ENCODE data around the gene CDC20.

DNA sequence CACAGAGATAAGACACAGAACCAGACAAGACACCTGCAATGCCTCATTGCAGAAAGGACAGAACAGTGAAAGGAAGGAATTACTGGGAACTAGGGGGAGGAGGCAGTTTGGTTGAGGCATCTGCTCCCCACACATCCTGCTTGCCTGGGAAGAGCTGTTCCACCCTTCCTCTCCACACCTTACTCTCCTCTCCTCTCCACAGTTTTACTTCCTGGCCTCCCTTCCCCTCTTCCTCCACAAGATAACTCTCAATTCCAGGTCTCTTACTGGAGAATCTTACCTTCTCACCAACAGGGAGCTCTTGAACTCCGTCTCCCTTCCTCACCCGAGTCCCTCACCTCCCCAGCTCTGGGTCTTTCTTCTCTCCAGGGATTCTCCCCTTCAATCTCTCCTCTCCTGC lies 6.9 kb downstream of the CDC20 start:
- TF ChIP-seq, protein P1, sequence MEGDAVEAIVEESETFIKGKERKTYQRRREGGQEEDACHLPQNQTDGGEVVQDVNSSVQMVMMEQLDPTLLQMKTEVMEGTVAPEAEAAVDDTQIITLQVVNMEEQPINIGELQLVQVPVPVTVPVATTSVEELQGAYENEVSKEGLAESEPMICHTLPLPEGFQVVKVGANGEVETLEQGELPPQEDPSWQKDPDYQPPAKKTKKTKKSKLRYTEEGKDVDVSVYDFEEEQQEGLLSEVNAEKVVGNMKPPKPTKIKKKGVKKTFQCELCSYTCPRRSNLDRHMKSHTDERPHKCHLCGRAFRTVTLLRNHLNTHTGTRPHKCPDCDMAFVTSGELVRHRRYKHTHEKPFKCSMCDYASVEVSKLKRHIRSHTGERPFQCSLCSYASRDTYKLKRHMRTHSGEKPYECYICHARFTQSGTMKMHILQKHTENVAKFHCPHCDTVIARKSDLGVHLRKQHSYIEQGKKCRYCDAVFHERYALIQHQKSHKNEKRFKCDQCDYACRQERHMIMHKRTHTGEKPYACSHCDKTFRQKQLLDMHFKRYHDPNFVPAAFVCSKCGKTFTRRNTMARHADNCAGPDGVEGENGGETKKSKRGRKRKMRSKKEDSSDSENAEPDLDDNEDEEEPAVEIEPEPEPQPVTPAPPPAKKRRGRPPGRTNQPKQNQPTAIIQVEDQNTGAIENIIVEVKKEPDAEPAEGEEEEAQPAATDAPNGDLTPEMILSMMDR (IDR thresholded peaks at IDR 0.05) = no peak
- TF ChIP-seq EZH2 (IDR thresholded peaks at IDR 0.05) = no peak
